ENCODE measurements around the gene DNM3. TPM values are rescaled to one million over a fixed set of nuclear protein-coding genes. Genes with fewer than 3 reads are reported as not detected.

The DNM3 gene
- total and polyA plus RNA-seq, 9 of the 15 experiments (the other 6 are each of a cell fraction or from before 2014, with no cell fraction given) = 0.08 to 0.36 (median 0.22) TPM; not detected in 1

DNA sequence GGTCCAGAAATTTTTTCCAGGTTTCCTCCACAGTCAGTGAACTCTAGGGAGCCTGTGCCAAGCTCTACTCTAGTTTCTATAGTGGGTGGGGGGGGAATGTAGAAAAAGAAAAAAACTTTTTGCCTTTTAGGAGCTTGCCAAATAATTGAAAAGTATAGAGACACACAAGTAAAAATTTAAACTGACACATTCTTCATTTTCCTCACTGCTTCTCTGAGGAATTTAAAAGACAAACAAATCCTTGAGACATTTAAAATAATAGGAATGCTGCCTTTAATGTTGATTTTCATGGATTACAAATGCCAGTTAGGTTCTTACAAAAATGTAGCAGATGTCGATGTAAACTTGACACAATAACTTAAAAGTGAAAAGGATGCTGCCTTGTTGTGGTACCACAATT, 241.9 kb downstream of the DNM3 start:
- Histone ChIP-seq H3K27me3 (ENCODE audit: control insufficient read depth in 2 of 2, insufficient read depth in 2 of 2, low read length in 2 of 2) (no peaks in the 10 kb centered on the region), H3K9ac (ENCODE audit: insufficient read depth in 1 of 2, low read depth in 2 of 2, low read length in 2 of 2) (no peak overlapping the region), H3K27ac (ENCODE audit: extremely low read depth, low read depth, low read length) (no peak overlapping the region), H3K9me1 (ENCODE audit: control insufficient read depth, insufficient read depth, low read length) (no peaks in the 10 kb centered on the region), H2AFZ (ENCODE audit: low read depth, low read length) (no peak overlapping the region), H3K4me3 (no peak overlapping the region), H3K4me2 (ENCODE audit: insufficient read depth, low read length) (no peak overlapping the region), H4K20me1 (replicated peaks; ENCODE audit: control insufficient read depth, insufficient read depth, low read length) (no peaks in the 10 kb centered on the region), H3K79me2 (ENCODE audit: control insufficient read depth, insufficient read depth, low read length) (no peaks in the 10 kb centered on the region), H3K4me1 (replicated peaks in 1 of 2; ENCODE audit: control insufficient read depth in 2 of 2, insufficient read depth in 2 of 2, low read length in 2 of 2) (no peaks in the 10 kb centered on the region), H3K36me3 (ENCODE audit: control insufficient read depth, insufficient read depth, low read length) (no peaks in the 10 kb centered on the region), H3K9me3 (replicated peaks; ENCODE audit: control insufficient read depth, insufficient read depth, low read depth, low read length) (no peaks in the 10 kb centered on the region)
- intact Hi-C loops (cut with micrococcal nuclease) (no loop called here), in situ Hi-C loops (cut with MboI) (no loop called here)
- CTCF ChIA-PET (ENCODE audit: low intra/inter-chr PET ratio) = no interaction called here
- ATAC-seq (no peak), DNase-seq (ENCODE audit: extremely low read depth in 1 of 4, low spot score in 3 of 4) (no peak), FAIRE-seq (no peak)
- BruUV-seq (replicated peaks) = no TSS peak
- TF ChIP-seq ZNF324 (CRISPR knock-in tag; IDR thresholded peaks at IDR 0.05) (no peak), JUNB (CRISPR knock-in tag; conservative IDR thresholded peaks at IDR 0.05) (no peak), SMARCC2 (IDR thresholded peaks at IDR 0.05; ENCODE audit: low read depth) (no peak)
- 0% methylated on average over 1 of the region's 1 CpG for WGBS (ENCODE audit: insufficient coverage, low coverage, missing lambda C conversion rate)
- POLR2A ChIA-PET = no interaction called here

DNA sequence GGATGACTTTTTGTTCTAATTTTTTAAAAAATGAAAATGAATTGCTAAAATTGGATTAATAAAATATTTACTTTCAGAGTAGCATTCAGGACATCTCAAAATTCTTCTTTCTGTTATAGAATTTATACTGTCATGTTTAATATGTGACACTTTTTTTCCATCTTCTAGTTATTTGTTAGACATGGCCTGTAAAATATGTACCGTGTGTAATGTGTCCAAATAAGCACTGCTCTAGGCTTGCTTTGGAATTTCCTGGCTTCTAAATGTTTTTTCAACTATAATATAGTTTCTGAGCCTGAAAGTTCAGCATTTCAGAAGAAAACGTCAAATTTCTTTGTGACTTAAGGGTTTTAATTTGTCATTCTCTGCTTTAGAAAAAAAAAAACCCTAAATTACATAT, 243.6 kb downstream of the DNM3 start:
- H4K20me1 ChIP-seq (replicated peaks; ENCODE audit: control insufficient read depth, insufficient read depth, low read length) = no peaks in the 10 kb centered on the region
- ChIA-PET POLR2A (no interaction called here), CTCF (ENCODE audit: low intra/inter-chr PET ratio) (no interaction called here)
- no peaks in the 10 kb centered on the region for H3K9me3 ChIP-seq (replicated peaks; ENCODE audit: control insufficient read depth, insufficient read depth, low read depth, low read length)
- no peaks in the 10 kb centered on the region for H3K79me2 ChIP-seq (ENCODE audit: control insufficient read depth, insufficient read depth, low read length)
- FAIRE-seq = no peak
- no peak for ATAC-seq
- in situ Hi-C loops (cut with MboI) (no loop called here), intact Hi-C loops (cut with micrococcal nuclease) (no loop called here)
- H3K27ac ChIP-seq (ENCODE audit: extremely low read depth, low read depth, low read length) = no peak overlapping the region
- no peak overlapping the region for H3K4me3 ChIP-seq
- BruUV-seq (replicated peaks) = no TSS peak
- H2AFZ ChIP-seq (ENCODE audit: low read depth, low read length) = no peak overlapping the region
- H3K9me1 ChIP-seq (ENCODE audit: control insufficient read depth, insufficient read depth, low read length) = no peaks in the 10 kb centered on the region
- DNase-seq (ENCODE audit: extremely low read depth in 1 of 4, low spot score in 3 of 4) = no peak
- H3K4me2 ChIP-seq (ENCODE audit: insufficient read depth, low read length) = no peak overlapping the region
- H3K27me3 ChIP-seq (ENCODE audit: control insufficient read depth in 2 of 2, insufficient read depth in 2 of 2, low read length in 2 of 2) = no peaks in the 10 kb centered on the region
- 3% methylated on average over 2 of the region's 2 CpGs for WGBS (ENCODE audit: insufficient coverage, low coverage, missing lambda C conversion rate)
- H3K36me3 ChIP-seq (ENCODE audit: control insufficient read depth, insufficient read depth, low read length) = no peaks in the 10 kb centered on the region
- no peaks in the 10 kb centered on the region for H3K4me1 ChIP-seq (replicated peaks in 1 of 2; ENCODE audit: control insufficient read depth in 2 of 2, insufficient read depth in 2 of 2, low read length in 2 of 2)
- TF ChIP-seq ESRRB (CRISPR knock-in tag; IDR thresholded peaks at IDR 0.05; ENCODE audit: borderline replicate concordance) = no peak
- TF ChIP-seq, protein P1, sequence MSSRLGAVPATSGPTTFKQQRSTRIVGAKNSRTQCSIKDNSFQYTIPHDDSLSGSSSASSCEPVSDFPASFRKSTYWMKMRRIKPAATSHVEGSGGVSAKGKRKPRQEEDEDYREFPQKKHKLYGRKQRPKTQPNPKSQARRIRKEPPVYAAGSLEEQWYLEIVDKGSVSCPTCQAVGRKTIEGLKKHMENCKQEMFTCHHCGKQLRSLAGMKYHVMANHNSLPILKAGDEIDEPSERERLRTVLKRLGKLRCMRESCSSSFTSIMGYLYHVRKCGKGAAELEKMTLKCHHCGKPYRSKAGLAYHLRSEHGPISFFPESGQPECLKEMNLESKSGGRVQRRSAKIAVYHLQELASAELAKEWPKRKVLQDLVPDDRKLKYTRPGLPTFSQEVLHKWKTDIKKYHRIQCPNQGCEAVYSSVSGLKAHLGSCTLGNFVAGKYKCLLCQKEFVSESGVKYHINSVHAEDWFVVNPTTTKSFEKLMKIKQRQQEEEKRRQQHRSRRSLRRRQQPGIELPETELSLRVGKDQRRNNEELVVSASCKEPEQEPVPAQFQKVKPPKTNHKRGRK (tag; IDR thresholded peaks at IDR 0.05) = no peak
- no peak for TF ChIP-seq HMGN3 (IDR thresholded peaks at IDR 0.05; ENCODE audit: borderline replicate concordance, extremely low read depth, insufficient read length, low read depth, low read length)
- H3K9ac ChIP-seq (ENCODE audit: insufficient read depth in 1 of 2, low read depth in 2 of 2, low read length in 2 of 2) = no peak overlapping the region
